Adipose tissue (tissue), 3 donors: ENCODE data around the gene SLC16A1. TPM values are rescaled to one million over a fixed set of nuclear protein-coding genes. Genes with fewer than 3 reads are reported as not detected.
"Not testable (repeated sequence)": the region's sequence is repeated elsewhere in the genome, so short reads cannot be mapped to it uniquely, and the experiment has no call there.

Source experiments
- H3K27ac ChIP-seq: one replicate; pipeline ENCODE4 v1.5.1; 2013; ENCODE audit warnings: low read depth, low read length
- WGBS, 3 donors: extraction: QIAGEN DNeasy Blood & Tissue Kit; methylation state at CpG; one replicate each; pipeline ENCODE4 v1.1.7; 2013; 5-methylcytosine and 5-hydroxymethylcytosine counted together
- polyA plus RNA-seq, 3 donors: library from polyadenylated mRNA; stranded (reverse); fragments of 200-250 nt; gene quantifications; one replicate each; pipeline ENCODE4 v1.2.3, GENCODE V29; 2013
- donor health status: healthy with polysubstance abuse.
- donor health status: Bipolar disorder and iron deficiency.
- donor health status: healthy.

Gene SLC16A1, protein sequence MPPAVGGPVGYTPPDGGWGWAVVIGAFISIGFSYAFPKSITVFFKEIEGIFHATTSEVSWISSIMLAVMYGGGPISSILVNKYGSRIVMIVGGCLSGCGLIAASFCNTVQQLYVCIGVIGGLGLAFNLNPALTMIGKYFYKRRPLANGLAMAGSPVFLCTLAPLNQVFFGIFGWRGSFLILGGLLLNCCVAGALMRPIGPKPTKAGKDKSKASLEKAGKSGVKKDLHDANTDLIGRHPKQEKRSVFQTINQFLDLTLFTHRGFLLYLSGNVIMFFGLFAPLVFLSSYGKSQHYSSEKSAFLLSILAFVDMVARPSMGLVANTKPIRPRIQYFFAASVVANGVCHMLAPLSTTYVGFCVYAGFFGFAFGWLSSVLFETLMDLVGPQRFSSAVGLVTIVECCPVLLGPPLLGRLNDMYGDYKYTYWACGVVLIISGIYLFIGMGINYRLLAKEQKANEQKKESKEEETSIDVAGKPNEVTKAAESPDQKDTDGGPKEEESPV
- polyA plus RNA-seq: 10 to 100 TPM in 1 of 3 donors, 1 to 10 TPM in 2; 3.1 to 19.8 (median 6.4) TPM

DNA sequence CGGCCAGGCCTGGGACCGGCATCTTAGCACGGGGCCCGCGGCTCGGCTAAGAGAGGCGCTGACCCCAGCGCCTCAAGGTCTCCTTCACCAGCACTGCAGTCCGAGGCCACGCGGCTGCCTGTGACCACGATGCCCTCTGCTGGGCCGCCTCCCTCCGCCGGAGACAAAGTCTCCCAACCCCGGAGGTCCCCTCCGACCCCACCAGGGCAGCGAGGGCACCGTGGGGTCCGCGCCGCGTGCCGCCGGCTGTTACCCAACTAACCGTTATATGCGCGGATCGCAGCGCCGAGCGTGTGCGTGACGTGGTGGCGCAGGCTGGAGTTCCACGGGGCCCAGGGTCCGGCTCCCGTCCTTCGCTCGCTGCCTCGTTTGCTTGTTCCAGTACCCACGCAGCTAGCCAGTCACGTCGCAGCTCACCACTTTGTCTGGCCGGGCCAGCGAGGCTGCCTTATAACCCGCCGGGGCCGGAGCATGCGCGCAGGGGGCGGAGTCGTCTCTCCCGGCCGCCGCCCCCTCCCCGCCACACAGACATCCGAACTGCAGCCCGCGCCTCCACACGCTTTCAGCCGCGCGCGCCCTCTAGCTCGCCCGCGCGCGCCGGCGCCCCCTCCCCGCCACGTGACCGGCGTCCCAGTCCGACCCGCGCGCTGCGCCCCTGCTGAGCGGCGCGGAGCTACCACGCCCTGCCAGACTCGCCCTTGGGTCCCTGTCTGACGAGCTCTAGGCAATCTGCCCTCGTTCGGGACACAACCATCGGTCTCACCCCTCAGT lies at the start of gene SLC16A1:
Gene SLC16A1, minus strand, starts transcription at position 424 of the 771 bp plus-strand sequence. CDS start 26,888 bp downstream, outside the sequence.
- WGBS, 3 donors: 0 to 1% (median 1%) methylated on average over 88 to 90 of the region's 90 CpGs
- H3K27ac ChIP-seq: no peak within 1 kb of the TSS

GRCh38 chr1:113003751-113004690 lies 48.0 kb upstream of the SLC16A1 start:
- 83 to 93% (median 91%) methylated on average over 18 of the region's 18 CpGs for WGBS, 3 donors
- H3K27ac ChIP-seq: no peak overlapping the region

GRCh38 chr1:113002297-113002696 lies 46.3 kb upstream of the SLC16A1 start:
- no peak overlapping the region for H3K27ac ChIP-seq
- 95 to 98% (median 97%) methylated on average over 4 of the region's 4 CpGs for WGBS, 3 donors

DNA sequence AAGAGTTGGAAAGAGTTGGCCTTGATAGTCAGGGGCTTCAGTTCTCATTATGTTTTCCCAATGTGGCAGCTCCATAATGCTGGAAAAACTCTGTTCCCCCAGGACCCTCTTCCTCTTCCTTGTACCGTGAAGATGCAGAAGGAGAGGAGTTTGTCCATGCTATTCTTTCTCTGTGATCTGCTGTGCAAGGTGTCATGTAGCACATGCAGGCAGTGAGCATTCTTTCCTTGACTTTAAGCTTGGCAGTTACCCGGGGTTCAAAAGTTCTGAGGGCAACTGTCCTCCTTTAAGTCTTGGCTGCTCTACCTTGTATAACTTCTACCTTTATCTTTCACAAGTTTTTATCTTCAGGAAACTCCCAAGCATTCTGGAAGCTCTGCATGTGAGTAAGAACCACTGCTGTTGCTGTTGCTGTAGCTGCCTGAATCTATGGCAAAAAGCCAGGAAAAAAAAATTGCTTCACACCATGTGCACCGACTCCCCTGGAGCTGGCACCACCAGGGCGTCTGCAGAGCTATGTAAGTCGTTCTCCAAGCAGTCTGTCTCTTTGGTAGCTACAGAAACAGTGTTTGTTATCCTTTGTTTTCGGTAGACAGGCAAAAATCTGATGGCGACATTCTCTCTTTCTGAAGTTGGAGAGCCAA lies 42.7 kb upstream of the SLC16A1 start:
- WGBS, 3 donors: 25 to 39% (median 39%) methylated on average over 7 of the region's 7 CpGs
- no peak overlapping the region for H3K27ac ChIP-seq

GRCh38 chr1:112997781-112998180 lies 41.8 kb upstream of the SLC16A1 start:
- H3K27ac ChIP-seq: no peak overlapping the region
- WGBS, 3 donors: 66 to 92% (median 72%) methylated on average over 2 of the region's 2 CpGs

DNA sequence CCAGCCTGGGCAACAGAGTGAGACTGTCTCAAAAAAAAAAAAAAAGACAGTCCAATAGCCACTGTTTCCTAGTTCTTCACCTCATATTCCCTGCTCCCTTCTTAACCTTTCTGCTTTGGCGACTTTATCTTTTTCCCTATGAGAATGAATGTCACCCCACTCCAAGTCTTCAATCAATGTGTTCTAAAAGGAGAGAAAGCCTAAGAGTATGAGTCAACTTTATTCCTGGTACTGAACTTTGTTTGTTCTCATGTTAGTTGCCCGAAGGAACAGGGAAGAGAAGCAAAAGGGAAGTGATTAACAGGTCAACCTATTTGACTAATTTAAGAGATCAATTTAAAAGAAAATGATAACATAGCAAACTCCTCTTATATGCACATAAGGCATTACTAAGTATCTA lies 39.9 kb upstream of the SLC16A1 start:
- 70 to 81% (median 73%) methylated on average over 2 of the region's 2 CpGs for whole genome bisulfite sequencing, 3 donors
- H3K27ac ChIP-seq: no peak overlapping the region

DNA sequence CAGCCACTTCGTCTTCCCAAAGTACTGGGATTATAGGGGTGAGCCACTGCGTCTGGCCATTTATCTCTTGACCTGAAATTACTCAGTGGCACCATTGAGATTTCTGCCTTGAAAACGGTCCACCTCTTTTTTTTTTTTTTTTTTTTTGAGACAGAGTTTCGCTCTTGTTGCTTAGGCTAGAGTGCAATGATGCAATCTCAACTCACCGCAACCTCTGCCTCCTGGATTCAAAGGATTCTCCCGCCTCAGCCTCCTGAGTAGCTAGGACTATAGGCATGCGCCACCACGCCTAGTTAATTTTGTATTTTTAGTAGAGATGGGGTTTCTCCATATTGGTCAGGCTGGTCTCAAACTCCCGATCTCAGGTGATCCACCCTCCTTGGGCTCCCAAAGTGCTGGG lies 39.0 kb upstream of the SLC16A1 start:
- H3K27ac ChIP-seq: not testable (repeated sequence)
- 83 to 92% (median 92%) methylated on average over 9 of the region's 9 CpGs for WGBS, 3 donors

DNA sequence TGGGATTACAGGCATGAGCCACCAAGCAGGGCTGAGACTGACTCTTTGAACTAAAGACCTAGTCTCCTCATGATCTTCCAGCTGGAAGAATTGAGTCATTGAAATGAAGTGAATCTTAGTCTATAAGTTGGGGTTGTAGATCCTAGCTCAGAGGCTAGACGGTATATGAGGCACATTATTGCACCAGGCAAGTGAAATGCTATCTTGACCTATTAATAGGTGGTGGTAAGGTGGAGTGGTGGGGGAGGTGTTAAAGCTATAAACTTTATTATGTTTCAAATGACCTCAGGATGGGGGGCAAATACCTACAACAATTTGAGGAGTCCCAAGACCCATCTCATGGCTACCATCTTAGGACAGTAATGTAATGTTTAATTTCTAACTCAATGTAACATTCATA lies 36.8 kb upstream of the SLC16A1 start:
- H3K27ac ChIP-seq: no peak overlapping the region
- 68 to 91% (median 89%) methylated on average over 1 of the region's 1 CpG for WGBS, 3 donors

GRCh38 chr1:112991402-112992120 lies 35.6 kb upstream of the SLC16A1 start:
- 88 to 92% (median 90%) methylated on average over 4 of the region's 4 CpGs for WGBS, 3 donors
- H3K27ac ChIP-seq: no peak overlapping the region

GRCh38 chr1:112990271-112990670 lies 34.3 kb upstream of the SLC16A1 start:
- H3K27ac ChIP-seq: no peak overlapping the region
- WGBS, 3 donors: 92 to 99% (median 97%) methylated on average over 7 of the region's 7 CpGs

DNA sequence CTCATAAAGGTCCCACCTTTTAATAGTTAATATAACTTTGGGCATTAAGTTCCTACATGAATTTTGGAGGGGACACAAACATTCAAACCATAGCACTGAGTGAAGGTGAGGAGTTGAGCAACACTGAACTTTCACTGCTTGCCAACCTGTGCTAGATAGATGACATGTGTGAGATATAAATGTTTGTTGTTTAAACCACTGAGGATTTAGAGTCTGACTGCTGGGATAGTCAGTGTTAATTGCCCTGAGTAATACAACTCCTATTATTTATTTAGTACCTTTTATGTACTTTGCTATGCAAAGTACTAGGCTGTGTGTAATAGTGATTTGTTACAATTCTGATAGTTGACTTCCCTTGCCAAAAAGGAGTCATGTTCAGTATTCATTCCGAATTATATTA lies 32.4 kb upstream of the SLC16A1 start:
- WGBS, 3 donors: 36 to 77% (median 72%) methylated on average over 1 of the region's 1 CpG
- H3K27ac ChIP-seq: no peak overlapping the region

DNA sequence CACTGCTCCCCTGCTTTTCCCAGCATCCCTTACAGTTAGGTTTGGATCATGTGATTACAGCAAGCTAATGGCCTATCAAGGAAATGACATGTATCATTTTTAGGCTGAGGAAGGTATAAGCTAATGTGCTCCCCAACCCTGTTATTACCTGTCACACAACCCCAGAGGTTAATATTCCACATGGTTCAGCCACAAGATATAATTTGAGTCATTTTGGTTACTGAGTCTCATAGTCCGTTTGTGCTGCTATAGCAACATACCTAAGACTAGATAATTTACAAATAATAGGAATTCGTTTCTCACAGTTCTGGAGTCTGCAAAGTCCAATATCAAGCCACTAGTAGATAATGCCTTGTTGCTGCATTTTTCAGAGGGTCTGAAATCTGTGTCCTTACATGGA lies 29.1 kb upstream of the SLC16A1 start:
- H3K27ac ChIP-seq: no peak overlapping the region
- 74 to 90% (median 81%) methylated on average over 2 of the region's 2 CpGs for WGBS, 3 donors

DNA sequence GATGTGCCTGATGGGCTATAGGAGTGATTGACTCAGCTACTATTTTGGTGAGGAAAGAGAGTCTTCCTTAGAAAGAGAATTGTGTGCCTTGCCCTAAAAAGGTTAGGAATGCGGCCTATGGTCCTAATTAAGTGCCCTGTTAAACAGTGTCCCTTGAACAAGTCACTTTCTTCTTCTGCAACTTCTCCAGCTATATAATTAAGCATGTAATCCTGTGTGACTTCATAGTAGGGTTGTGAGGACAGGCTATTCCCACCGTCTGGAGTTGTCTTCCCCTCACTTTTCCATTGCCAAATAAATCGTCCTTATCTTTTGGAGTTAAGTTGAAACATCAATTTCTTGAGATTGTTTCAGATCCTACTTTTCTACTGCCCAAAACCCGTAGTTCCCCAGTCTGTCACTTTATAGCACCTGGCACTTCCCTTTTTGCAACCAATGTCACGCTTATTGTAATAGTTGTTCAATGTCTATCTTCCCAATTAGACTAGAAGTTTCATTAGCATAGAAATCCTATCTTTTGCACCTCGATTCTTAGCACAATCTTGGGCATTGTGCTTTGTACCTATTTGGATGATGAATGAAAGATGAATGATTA lies 27.6 kb upstream of the SLC16A1 start:
- no peak overlapping the region for H3K27ac ChIP-seq
- 65 to 79% (median 70%) methylated on average over 6 of the region's 6 CpGs for WGBS, 3 donors

DNA sequence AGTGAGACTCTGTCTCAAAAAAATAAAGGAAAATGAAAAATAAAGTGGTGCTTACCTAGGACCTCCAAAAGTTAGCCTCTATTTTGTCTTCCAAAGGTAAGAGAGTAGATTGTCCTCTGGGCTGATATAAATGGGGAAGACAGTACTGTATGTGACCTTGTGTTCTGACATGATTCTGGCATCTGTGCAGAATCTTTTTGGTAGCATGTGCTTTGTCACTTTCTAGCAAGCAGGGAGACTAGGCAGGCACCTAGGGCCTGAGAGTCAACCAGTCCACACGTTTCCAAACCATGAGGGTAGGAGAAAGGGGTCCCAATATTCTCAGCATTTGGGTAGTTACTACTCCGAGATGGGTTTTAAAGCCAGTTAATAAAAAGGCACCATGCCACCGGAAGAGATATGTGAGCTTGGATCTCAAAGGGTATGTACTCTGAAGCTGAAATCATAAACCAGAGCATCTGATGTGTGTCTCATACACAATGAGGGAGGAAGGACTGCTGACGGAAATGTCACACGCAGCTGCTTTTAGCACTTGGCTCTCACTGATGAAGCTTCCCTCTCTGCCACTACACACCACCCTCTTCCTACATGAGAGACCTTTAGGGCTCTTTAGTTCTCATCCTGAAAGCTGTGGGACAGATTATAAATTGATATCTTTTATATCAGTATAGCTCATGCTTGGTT lies 27.0 kb upstream of the SLC16A1 start:
- H3K27ac ChIP-seq: no peak overlapping the region
- WGBS, 3 donors: 63 to 82% (median 75%) methylated on average over 5 of the region's 5 CpGs

GRCh38 chr1:112982328-112982727 lies 26.3 kb upstream of the SLC16A1 start:
- no peak overlapping the region for H3K27ac ChIP-seq
- 78 to 90% (median 84%) methylated on average over 2 of the region's 2 CpGs for WGBS, 3 donors

GRCh38 chr1:112981834-112982233 lies 25.8 kb upstream of the SLC16A1 start:
- H3K27ac ChIP-seq: not testable (repeated sequence)
- 88 to 96% (median 89%) methylated on average over 8 of the region's 8 CpGs for WGBS, 3 donors
